ENCODE measurements around the gene SERPINB2. TPM values are rescaled to one million over a fixed set of nuclear protein-coding genes. Genes with fewer than 3 reads are reported as not detected.
A peak's percentile ranks its signal among the peaks of the same experiment; 100 is the strongest.
"Not testable (repeated sequence)": the region's sequence is repeated elsewhere in the genome, so short reads cannot be mapped to it uniquely, and the experiment has no call there.

Gene SERPINB2
- total RNA-seq, 2 experiments from 2014 or later, result 2.3 to 2.9 TPM

DNA sequence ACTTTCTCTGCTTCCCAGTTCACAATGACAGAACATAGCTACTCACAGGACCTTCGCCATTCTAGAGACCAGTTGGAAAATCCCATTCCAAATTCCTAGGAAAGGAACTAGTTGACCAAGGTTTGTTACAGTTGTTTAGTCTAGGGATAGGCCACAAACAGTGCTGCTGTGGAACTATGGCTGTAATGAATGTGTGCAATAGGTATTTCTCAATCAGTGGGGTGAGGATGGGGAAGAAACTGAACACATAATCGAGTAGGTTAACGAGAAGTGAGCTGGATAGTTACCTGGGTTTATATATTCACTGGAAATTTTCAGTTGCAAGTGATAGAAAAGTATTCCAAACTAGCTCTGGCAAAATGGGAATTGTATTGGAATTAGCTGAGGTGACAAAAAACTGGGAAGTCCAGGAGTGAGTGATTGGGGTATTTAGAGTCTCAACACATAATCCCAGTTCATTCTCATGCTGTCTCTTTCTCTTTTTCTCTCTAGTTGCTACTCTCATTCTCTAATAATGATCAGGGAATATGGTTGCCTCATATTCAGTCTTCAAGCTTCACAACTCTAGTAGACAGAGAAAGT lies 43.4 kb downstream of the SERPINB2 start:
- POLR2A ChIA-PET, result interaction anchor here (0.6 kb wide), 1 partner anchor 432 kb away, joined by 6 read pairs; no protein-coding TSS in a partner anchor
- H3K4me1 Mint-ChIP-seq, result no peaks in the 10 kb centered on the region
- H3K27me3 Mint-ChIP-seq, result peaks cover 38% of the 10 kb centered on the region
- H3K27ac Mint-ChIP-seq, result no peak overlapping the region
- no peak overlapping the region for H3K4me3 Mint-ChIP-seq
- ATAC-seq (ENCODE audit: low read depth) (no peak), DNase-seq (no peak)
- H3K36me3 Mint-ChIP-seq, result no peaks in the 10 kb centered on the region
- no peaks in the 10 kb centered on the region for H3K9me3 Mint-ChIP-seq

DNA sequence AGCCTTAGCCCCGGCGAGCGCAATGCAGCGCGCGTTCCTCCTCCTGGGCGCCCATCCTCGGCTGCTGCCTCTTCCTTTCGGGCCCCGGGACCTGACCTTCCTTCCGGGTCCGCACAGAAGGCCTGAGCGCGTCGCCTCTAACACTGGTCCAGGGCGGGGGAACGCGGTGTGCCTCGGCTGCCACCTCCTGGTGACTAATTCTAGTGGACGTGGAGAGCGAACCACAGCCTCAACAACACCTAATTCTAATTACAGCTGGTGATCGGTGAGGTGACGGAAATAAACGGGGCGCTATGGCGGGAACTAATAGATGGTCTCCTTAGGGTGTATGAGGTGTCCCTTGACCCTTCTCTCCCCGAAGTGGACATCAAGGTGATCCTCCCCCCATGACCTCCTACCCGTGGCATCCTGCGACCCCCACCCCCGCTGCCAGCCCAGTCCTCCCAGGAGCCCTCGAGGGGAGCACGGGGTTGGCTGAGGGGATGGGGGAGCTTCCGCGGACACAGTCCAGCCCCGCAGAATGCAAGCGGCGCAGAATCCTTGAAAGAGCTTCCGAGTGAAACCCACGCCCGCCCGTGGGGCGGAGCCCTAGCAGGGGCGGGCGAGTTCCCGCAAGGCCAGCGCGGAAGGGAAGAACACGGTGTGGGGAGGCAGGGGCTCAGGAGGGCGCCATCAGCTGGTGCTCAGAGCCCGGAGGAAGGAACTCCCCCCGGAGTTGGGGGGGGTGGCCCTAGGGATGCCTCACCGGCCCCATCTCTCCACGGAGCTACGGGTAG lies 48.8 kb downstream of the SERPINB2 start:
- Mint-ChIP-seq H3K4me3 (peak overlapping the region; percentile 79), H3K4me1 (peaks cover 3% of the 10 kb centered on the region), H3K27ac (peak overlapping the region; percentile 61), H3K9me3 (no peaks in the 10 kb centered on the region), H3K36me3 (no peaks in the 10 kb centered on the region), H3K27me3 (peaks cover 19% of the 10 kb centered on the region)
- POLR2A ChIA-PET, result interaction anchor here (0.9 kb wide), 1 partner anchor 34 kb away, joined by 3 read pairs; the partner anchor contains the start of gene SERPINB8
- ATAC-seq (ENCODE audit: low read depth) (peak; percentile 94), DNase-seq (peak; percentile 66)

DNA sequence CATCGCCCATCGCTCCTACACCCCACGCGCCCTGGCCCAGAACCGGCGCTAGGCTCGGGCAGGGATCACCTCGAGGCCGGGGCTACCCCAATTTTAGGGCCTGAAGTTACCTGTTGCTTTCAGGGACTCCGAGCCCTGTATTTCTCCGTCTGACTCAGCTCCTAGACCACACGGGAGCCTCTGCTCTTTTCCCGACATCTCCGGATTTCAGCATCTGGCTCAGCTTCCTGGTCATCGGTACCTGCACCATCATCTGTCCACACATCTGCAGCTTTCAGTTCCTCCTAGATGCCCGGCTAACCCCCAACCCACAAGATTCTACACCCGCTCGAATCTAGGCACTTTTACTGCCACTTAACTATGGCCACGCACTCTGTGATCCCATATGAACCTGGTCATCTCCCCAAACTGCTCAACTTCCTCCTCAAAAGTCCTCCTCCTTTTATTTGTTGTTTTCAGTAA lies 49.5 kb downstream of the SERPINB2 start:
- POLR2A ChIA-PET, result interaction anchor here (0.9 kb wide), 1 partner anchor 33 kb away, joined by 3 read pairs; the partner anchor contains the start of gene SERPINB8
- peaks cover 3% of the 10 kb centered on the region for H3K4me1 Mint-ChIP-seq
- no peak for DNase-seq
- ATAC-seq (ENCODE audit: low read depth), result no peak
- no peaks in the 10 kb centered on the region for H3K9me3 Mint-ChIP-seq
- H3K4me3 Mint-ChIP-seq, result no peak overlapping the region
- H3K36me3 Mint-ChIP-seq, result no peaks in the 10 kb centered on the region
- H3K27ac Mint-ChIP-seq, result no peak overlapping the region
- H3K27me3 Mint-ChIP-seq, result peaks cover 18% of the 10 kb centered on the region

DNA sequence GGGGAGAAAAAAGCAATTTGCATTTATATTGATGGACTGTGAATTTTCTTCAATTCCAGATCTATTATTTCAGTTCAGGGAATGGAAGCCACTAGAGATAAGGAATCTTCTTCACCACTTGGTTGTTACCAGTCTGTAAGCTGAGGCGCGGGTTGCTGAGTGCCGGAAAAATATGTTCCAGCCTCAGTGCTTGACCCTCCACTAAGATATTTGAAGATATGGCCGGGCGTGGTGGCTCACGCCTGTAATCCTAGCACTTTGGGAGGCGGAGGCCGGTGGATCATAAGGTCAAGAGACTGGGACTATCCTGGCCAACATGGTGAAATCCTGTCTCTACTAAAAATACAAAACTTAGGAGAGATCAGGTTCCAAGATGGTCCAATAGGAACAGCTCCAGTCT lies 52.5 kb downstream of the SERPINB2 start:
- DNase-seq, result no peak
- no peak overlapping the region for H3K4me3 Mint-ChIP-seq
- H3K27ac Mint-ChIP-seq, result no peak overlapping the region
- H3K36me3 Mint-ChIP-seq, result no peaks in the 10 kb centered on the region
- ATAC-seq (ENCODE audit: low read depth), result no peak
- POLR2A ChIA-PET, result no interaction called here
- H3K27me3 Mint-ChIP-seq, result peaks cover 30% of the 10 kb centered on the region
- no peaks in the 10 kb centered on the region for H3K9me3 Mint-ChIP-seq
- H3K4me1 Mint-ChIP-seq, result peaks cover 3% of the 10 kb centered on the region

DNA sequence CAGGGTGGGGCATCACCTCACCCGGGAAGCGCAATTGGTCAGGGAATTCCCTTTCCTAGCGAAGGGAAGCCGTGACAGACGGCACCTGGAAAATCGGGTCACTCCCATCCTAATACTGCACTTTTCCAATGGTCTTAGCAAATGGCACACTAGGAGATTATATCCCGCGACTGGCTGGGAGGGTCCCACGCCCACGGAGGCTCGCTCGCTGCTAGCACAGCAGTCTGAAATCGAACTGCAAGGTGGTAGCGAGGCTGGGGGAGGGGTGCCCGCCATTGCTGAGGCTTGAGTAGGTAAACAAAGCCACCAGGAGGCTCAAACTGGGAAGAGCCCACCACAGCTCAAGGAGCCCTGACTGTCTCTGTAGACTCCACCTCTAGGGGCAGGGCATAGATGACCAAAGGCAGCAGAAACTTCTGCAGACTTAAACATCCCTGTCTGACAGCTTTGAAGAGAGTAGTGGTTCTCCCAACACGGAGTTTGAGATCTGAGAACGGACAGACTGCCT lies 53.1 kb downstream of the SERPINB2 start:
- H3K27ac Mint-ChIP-seq; H3K36me3 Mint-ChIP-seq; ATAC-seq (ENCODE audit: low read depth); H3K4me3 Mint-ChIP-seq; H3K9me3 Mint-ChIP-seq; DNase-seq; POLR2A ChIA-PET; H3K4me1 Mint-ChIP-seq: not testable (repeated sequence)
- peaks cover 29% of the 10 kb centered on the region for H3K27me3 Mint-ChIP-seq

DNA sequence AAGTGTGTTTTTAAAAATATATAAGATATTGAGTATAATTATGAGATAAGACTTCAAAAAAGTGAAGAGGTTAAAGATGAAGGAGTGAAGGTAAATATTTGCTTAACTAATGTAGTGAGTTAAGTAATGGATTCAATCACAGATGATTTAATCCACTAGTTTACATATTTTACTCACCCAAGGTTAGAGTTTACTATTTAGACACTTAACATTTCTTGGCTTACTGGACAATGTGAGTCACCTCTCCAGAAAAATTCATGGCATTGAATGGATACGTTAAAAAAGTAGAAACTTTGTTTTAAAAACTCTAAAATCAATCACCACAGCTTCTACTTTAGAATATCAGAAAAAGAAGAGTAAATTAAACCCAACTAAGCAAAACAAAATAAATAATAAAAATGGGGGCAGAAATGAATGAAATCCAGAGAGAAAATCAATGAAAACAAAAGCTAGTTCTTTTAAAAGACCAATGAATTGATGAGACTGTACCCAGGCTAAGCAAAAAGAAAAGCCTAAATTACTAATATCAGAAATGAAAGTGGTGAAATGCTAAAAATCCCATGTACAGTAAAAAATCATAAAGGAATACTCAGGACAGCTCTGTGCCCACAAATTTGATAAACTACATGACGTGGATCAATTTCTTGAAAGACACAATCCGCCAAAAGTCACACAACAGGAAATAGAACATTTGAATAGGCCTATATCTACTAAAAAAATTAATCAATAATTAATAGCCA lies 59.7 kb downstream of the SERPINB2 start:
- Mint-ChIP-seq H3K9me3 (no peaks in the 10 kb centered on the region), H3K4me3 (no peak overlapping the region), H3K36me3 (no peaks in the 10 kb centered on the region), H3K27me3 (peaks cover 44% of the 10 kb centered on the region), H3K27ac (no peak overlapping the region), H3K4me1 (peaks cover 15% of the 10 kb centered on the region)
- ATAC-seq (ENCODE audit: low read depth) (no peak), DNase-seq (no peak)
- POLR2A ChIA-PET, result no interaction called here

DNA sequence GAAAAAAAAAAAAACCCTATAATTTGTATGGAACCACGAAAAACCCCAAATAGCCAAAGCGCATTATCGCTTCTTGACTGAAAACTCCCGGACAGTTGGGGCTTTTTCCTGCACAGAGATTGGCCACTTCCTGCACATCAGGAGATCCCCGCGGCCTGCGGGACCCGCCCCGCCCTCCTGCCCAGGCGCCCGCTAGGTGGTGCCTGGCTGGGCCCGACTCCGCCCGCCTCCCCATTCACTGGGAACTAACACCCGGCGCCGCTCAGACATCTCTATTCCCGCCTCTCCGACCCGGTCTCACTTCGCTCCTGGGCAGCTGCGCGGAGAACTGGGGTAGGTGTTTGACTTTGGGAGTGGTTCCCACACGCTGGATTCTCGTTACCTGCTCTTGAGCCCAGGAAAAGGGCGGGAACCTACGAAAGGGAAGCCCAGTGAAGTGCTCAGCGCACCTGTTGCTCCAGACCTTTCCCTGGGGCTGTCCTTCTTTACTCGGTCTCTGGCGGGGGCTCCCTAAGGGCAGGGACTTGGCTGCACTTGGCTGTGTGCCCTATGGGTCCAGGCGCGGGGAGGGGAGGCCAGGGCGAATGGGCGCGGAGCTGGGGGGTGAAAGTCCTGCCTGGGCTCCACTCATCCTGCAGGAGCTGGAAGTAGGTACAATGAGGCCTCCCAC lies 61.7 kb downstream of the SERPINB2 start, which contains the start of gene HMSD:
TSS of gene HMSD (plus strand) at position 234 of the 670 bp plus-strand sequence. CDS start 4,155 bp downstream, outside the sequence.
- DNase-seq (peak; percentile 53), ATAC-seq (ENCODE audit: low read depth) (peak; percentile 90)
- peak within 1 kb of the TSS; percentile 54 for H3K4me3 Mint-ChIP-seq
- peaks cover 36% of the 10 kb centered on the region for H3K27me3 Mint-ChIP-seq
- POLR2A ChIA-PET, result no interaction called here
- H3K36me3 Mint-ChIP-seq, result no peaks in the 10 kb centered on the region
- H3K4me1 Mint-ChIP-seq, result peaks cover 15% of the 10 kb centered on the region
- no peaks in the 10 kb centered on the region for H3K9me3 Mint-ChIP-seq
- H3K27ac Mint-ChIP-seq, result no peak within 1 kb of the TSS

DNA sequence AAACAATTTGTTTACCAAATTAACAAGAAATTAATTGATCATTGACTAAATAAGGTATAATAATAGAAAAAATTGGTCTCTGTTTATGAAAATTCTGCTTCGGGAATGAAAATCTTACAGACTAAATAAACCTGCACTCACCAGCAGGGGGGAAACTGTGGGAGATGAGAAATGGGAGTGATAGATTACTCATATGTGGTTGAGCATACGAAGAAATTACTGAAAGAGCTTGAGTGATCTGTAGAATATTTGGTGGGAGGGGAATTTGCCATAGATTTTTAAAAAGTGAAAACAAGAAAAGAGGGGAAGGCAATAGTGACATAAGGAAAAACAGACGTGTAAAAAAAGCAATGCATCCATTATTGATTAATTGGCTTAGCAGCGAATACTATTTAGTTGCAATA lies 63.8 kb downstream of the SERPINB2 start:
- DNase-seq (no peak), ATAC-seq (ENCODE audit: low read depth) (no peak)
- no peak overlapping the region for H3K27ac Mint-ChIP-seq
- H3K36me3 Mint-ChIP-seq, result no peaks in the 10 kb centered on the region
- POLR2A ChIA-PET, result no interaction called here
- H3K4me3 Mint-ChIP-seq, result no peak overlapping the region
- peaks cover 15% of the 10 kb centered on the region for H3K4me1 Mint-ChIP-seq
- no peaks in the 10 kb centered on the region for H3K9me3 Mint-ChIP-seq
- peaks cover 29% of the 10 kb centered on the region for H3K27me3 Mint-ChIP-seq

Other genes starting within 250 kb of the SERPINB2 start
- gene SERPINB4, start 243.4 kb upstream of the SERPINB2 start, total RNA-seq, result not detected
- not detected for gene SERPINB3, start 225.8 kb upstream of the SERPINB2 start, total RNA-seq
- not detected for gene SERPINB11, start 184.7 kb upstream of the SERPINB2 start, total RNA-seq
- not detected for gene SERPINB7, start 112.3 kb upstream of the SERPINB2 start, total RNA-seq
- not detected for gene SERPINB10, start 20.3 kb downstream of the SERPINB2 start, total RNA-seq
- gene HMSD, start 61.6 kb downstream of the SERPINB2 start, total RNA-seq, result not detected
- 1 to 10 TPM; 6.0 to 7.3 TPM for gene SERPINB8, start 82.4 kb downstream of the SERPINB2 start, total RNA-seq

All from activated naive CD8-positive, alpha-beta T cell treated with anti-CD3 and anti-CD28 coated beads, Interleukin-2, amount 10 ng/mL, durations not matched to agents 7 days and 5 days (primary cell).